HEK293 (cell line): ENCODE data around the gene MON2.

ENCODE experiments used
- GFI1B ChIP-seq: fragments of 450-650 bp; formaldehyde crosslinking; IDR thresholded peaks from 2 replicates; pipeline ENCODE4 v1.5.1; 2016; ENCODE audit warnings: missing biosample characterization, missing genetic modification characterization
- GLIS1 ChIP-seq: fragments of 450-650 bp; formaldehyde crosslinking; IDR thresholded peaks from 2 replicates; pipeline ENCODE4 v1.5.1; 2016; ENCODE audit warnings: missing biosample characterization, missing genetic modification characterization
- GLIS2 ChIP-seq: fragments of 450-650 bp; formaldehyde crosslinking; IDR thresholded peaks from 2 replicates; pipeline ENCODE4 v1.5.1; 2016; ENCODE audit warnings: missing biosample characterization, missing genetic modification characterization
- HOXD13 ChIP-seq: sonication (generic); formaldehyde crosslinking; IDR thresholded peaks from 2 replicates; pipeline ENCODE4 v1.8.0; 2022; ENCODE audit warnings: missing genetic modification reagents, borderline replicate concordance
- IKZF3 ChIP-seq: fragments of 450-650 bp; IDR thresholded peaks from 2 replicates; pipeline ENCODE4 v1.5.0; 2018; ENCODE audit warnings: missing biosample characterization, mild to moderate bottlenecking, missing genetic modification characterization, moderate library complexity
- SP7 ChIP-seq: fragments of 450-650 bp; formaldehyde crosslinking; IDR thresholded peaks from 2 replicates; pipeline ENCODE4 v1.5.1; 2016; ENCODE audit warnings: missing biosample characterization, missing genetic modification characterization
- TCF7L2 ChIP-seq: IDR thresholded peaks from 2 replicates; pipeline ENCODE4 v1.6.1; 2011; ENCODE audit warnings: low read depth, mild to moderate bottlenecking, inconsistent platforms, low read length, moderate library complexity, borderline replicate concordance
- TRIM28 ChIP-seq: IDR thresholded peaks from 2 replicates; pipeline ENCODE4 v1.6.1; 2011; ENCODE audit warnings: low read length, control low read depth, borderline replicate concordance
- YY1 ChIP-seq: fragments of 450-650 bp; formaldehyde crosslinking; IDR thresholded peaks from 2 replicates; pipeline ENCODE4 v1.5.1; 2018; ENCODE audit warnings: missing biosample characterization, missing genetic modification characterization
- ZBTB1 ChIP-seq: fragments of 450-650 bp; formaldehyde crosslinking; IDR thresholded peaks from 2 replicates; pipeline ENCODE4 v1.5.1; 2016; ENCODE audit warnings: missing biosample characterization, missing genetic modification characterization
- ZBTB7A ChIP-seq: fragments of 450-650 bp; formaldehyde crosslinking; IDR thresholded peaks from 2 replicates; pipeline ENCODE4 v1.5.1; 2016; ENCODE audit warnings: low read depth, missing biosample characterization, missing genetic modification characterization
- ZBTB8A ChIP-seq: fragments of 450-650 bp; formaldehyde crosslinking; IDR thresholded peaks from 2 replicates; pipeline ENCODE4 v1.5.1; 2016; ENCODE audit warnings: missing biosample characterization, missing genetic modification characterization
- ZNF10 ChIP-seq: fragments of 450-650 bp; formaldehyde crosslinking; IDR thresholded peaks from 2 replicates; pipeline ENCODE4 v1.5.1; 2017; ENCODE audit warnings: missing biosample characterization, missing genetic modification characterization
- ZNF121 ChIP-seq: fragments of 450-650 bp; formaldehyde crosslinking; IDR thresholded peaks from 2 replicates; pipeline ENCODE4 v1.5.1; 2016; ENCODE audit warnings: missing biosample characterization, missing genetic modification characterization
- ZNF248 ChIP-seq: fragments of 450-650 bp; formaldehyde crosslinking; IDR thresholded peaks from 2 replicates; pipeline ENCODE4 v1.5.1; 2017; ENCODE audit warnings: missing biosample characterization, missing genetic modification characterization
- ZNF266 ChIP-seq: fragments of 450-650 bp; formaldehyde crosslinking; IDR thresholded peaks from 2 replicates; pipeline ENCODE4 v1.5.1; 2016; ENCODE audit warnings: missing biosample characterization, missing genetic modification characterization, low read depth
- ZNF311 ChIP-seq: fragments of 450-650 bp; formaldehyde crosslinking; IDR thresholded peaks from 2 replicates; pipeline ENCODE4 v1.5.1; 2017; ENCODE audit warnings: missing biosample characterization, missing genetic modification characterization, borderline replicate concordance
- ZNF341 ChIP-seq: fragments of 450-650 bp; formaldehyde crosslinking; IDR thresholded peaks from 2 replicates; pipeline ENCODE4; 2016; ENCODE audit warnings: low read depth, missing biosample characterization, missing genetic modification characterization
- ZNF350 ChIP-seq: fragments of 450-650 bp; formaldehyde crosslinking; IDR thresholded peaks from 2 replicates; pipeline ENCODE4 v1.5.0; 2017; ENCODE audit warnings: missing biosample characterization, mild to moderate bottlenecking, missing genetic modification characterization
- ZNF558 ChIP-seq: fragments of 450-650 bp; formaldehyde crosslinking; IDR thresholded peaks from 2 replicates; pipeline ENCODE4 v1.5.1; 2016; ENCODE audit warnings: missing biosample characterization, missing genetic modification characterization
- ZNF560 ChIP-seq: fragments of 450-650 bp; formaldehyde crosslinking; IDR thresholded peaks from 2 replicates; pipeline ENCODE4 v1.5.1; 2017; ENCODE audit warnings: missing biosample characterization, missing genetic modification characterization, borderline replicate concordance
- ZNF596 ChIP-seq: fragments of 450-650 bp; IDR thresholded peaks from 2 replicates; pipeline ENCODE4 v1.5.0; 2018; ENCODE audit warnings: missing biosample characterization, mild to moderate bottlenecking, missing genetic modification characterization, moderate library complexity
- ZNF629 ChIP-seq: fragments of 450-650 bp; formaldehyde crosslinking; IDR thresholded peaks from 2 replicates; pipeline ENCODE4 v1.5.1; 2017; ENCODE audit warnings: missing biosample characterization, missing genetic modification characterization
- ZNF658 ChIP-seq: fragments of 450-650 bp; formaldehyde crosslinking; IDR thresholded peaks from 2 replicates; pipeline ENCODE4; 2016; ENCODE audit warnings: missing biosample characterization, missing genetic modification characterization
- ZNF664 ChIP-seq: fragments of 450-650 bp; formaldehyde crosslinking; IDR thresholded peaks from 2 replicates; pipeline ENCODE4 v1.5.1; 2016; ENCODE audit warnings: missing biosample characterization, missing genetic modification characterization
- ZNF76 ChIP-seq: fragments of 450-650 bp; formaldehyde crosslinking; IDR thresholded peaks from 2 replicates; pipeline ENCODE4; 2016; ENCODE audit warnings: low read depth, missing biosample characterization, missing genetic modification characterization, borderline replicate concordance
- ZNF830 ChIP-seq: fragments of 450-650 bp; IDR thresholded peaks from 2 replicates; pipeline ENCODE4 v1.5.0; 2018; ENCODE audit warnings: missing biosample characterization, missing genetic modification characterization, low read depth, mild to moderate bottlenecking, moderate library complexity
- ZNF843 ChIP-seq: fragments of 450-650 bp; formaldehyde crosslinking; IDR thresholded peaks from 2 replicates; pipeline ENCODE4 v1.5.1; 2016; ENCODE audit warnings: missing biosample characterization, missing genetic modification characterization
- TF ChIP-seq, protein P1 (sequence below): fragments of 450-650 bp; formaldehyde crosslinking; IDR thresholded peaks from 2 replicates; pipeline ENCODE4 v1.5.1; 2017; ENCODE audit warnings: missing biosample characterization, mild to moderate bottlenecking, missing genetic modification characterization, moderate library complexity
- TF ChIP-seq, protein P2 (sequence below): fragments of 450-650 bp; formaldehyde crosslinking; IDR thresholded peaks from 2 replicates; pipeline ENCODE4 v1.5.1; 2016; ENCODE audit warnings: missing biosample characterization, missing genetic modification characterization
- TF ChIP-seq, protein P3 (sequence below): fragments of 450-650 bp; IDR thresholded peaks from 2 replicates; pipeline ENCODE4 v1.5.1; 2018; ENCODE audit warnings: missing biosample characterization, missing genetic modification characterization
- TF ChIP-seq, protein P4 (sequence below): fragments of 450-650 bp; formaldehyde crosslinking; IDR thresholded peaks from 2 replicates; pipeline ENCODE4 v1.5.1; 2016; ENCODE audit warnings: missing biosample characterization, missing genetic modification characterization
- TF ChIP-seq, protein P5 (sequence below): fragments of 450-650 bp; formaldehyde crosslinking; IDR thresholded peaks from 2 replicates; pipeline ENCODE4 v1.5.1; 2016; ENCODE audit warnings: missing biosample characterization, missing genetic modification characterization

The MON2 gene

DNA sequence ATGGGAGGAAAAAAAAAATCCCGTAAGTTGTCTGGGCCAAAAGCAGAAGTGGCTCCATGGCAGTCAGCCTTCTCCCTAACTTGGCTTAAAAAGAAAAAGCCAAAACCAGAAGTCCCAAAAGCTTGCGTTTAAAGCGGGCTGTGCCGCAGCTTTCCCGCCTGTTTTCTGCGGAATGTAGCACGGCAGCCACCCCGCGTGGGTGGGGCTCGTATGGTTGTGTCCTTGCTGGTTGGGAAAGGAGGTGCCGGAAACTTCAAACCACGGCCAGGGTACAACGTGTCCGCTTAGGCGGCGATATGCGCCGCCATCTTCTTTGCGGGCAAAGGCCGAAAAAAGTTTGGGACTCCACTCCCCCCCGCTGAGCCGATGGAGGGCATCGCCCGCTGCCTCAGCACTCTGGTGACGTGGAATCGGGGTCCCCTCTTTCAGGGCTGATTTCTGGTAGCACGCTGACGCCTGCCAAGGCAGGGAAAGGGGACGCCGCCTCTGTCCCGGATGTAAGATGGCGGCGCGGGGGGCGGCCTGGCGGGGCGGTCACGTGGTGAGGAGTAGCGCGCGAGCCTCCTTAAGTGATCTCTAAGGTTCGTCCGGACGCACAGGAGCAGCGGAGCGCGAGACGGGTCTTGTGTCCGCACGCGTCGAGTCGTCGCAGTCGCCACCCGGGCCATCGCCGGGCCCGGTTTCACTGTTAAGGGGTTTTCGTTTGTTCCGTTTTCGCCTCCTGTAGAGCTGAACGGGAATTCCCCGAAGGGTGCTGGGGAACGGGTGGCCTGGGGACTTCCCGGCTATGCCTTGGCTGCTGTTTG, 135.8 kb downstream of the MON2 start (continued):
- no peak for TF ChIP-seq ZNF311 (tag by site-specific recombination)
- peak; percentile 18; the same call in 1 of the 2 replicates for TF ChIP-seq ZNF664 (tag by site-specific recombination)
- no peak for TF ChIP-seq ZNF350
- TF ChIP-seq TRIM28, result no peak
- peak; percentile 97 for TF ChIP-seq GLIS2 (tag by site-specific recombination)
- TF ChIP-seq GFI1B (tag by site-specific recombination), result no peak
- TF ChIP-seq, protein P1, sequence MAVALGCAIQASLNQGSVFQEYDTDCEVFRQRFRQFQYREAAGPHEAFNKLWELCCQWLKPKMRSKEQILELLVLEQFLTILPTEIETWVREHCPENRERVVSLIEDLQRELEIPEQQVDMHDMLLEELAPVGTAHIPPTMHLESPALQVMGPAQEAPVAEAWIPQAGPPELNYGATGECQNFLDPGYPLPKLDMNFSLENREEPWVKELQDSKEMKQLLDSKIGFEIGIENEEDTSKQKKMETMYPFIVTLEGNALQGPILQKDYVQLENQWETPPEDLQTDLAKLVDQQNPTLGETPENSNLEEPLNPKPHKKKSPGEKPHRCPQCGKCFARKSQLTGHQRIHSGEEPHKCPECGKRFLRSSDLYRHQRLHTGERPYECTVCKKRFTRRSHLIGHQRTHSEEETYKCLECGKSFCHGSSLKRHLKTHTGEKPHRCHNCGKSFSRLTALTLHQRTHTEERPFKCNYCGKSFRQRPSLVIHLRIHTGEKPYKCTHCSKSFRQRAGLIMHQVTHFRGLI (tag by site-specific recombination), result peak; percentile 53
- TF ChIP-seq, protein P2, sequence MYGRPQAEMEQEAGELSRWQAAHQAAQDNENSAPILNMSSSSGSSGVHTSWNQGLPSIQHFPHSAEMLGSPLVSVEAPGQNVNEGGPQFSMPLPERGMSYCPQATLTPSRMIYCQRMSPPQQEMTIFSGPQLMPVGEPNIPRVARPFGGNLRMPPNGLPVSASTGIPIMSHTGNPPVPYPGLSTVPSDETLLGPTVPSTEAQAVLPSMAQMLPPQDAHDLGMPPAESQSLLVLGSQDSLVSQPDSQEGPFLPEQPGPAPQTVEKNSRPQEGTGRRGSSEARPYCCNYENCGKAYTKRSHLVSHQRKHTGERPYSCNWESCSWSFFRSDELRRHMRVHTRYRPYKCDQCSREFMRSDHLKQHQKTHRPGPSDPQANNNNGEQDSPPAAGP (tag by site-specific recombination), result peak; percentile 79
- TF ChIP-seq, protein P3, sequence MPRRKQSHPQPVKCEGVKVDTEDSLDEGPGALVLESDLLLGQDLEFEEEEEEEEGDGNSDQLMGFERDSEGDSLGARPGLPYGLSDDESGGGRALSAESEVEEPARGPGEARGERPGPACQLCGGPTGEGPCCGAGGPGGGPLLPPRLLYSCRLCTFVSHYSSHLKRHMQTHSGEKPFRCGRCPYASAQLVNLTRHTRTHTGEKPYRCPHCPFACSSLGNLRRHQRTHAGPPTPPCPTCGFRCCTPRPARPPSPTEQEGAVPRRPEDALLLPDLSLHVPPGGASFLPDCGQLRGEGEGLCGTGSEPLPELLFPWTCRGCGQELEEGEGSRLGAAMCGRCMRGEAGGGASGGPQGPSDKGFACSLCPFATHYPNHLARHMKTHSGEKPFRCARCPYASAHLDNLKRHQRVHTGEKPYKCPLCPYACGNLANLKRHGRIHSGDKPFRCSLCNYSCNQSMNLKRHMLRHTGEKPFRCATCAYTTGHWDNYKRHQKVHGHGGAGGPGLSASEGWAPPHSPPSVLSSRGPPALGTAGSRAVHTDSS (tag by site-specific recombination), result 0 out of 2 replicates have a peak, but pooled peaks have one; percentile 4
- peak; percentile 80 for TF ChIP-seq ZNF76 (tag by site-specific recombination)
- TF ChIP-seq ZBTB1 (tag by site-specific recombination), result peak; percentile 15; the same call in 1 of the 2 replicates
- peak; percentile 61 for TF ChIP-seq GLIS1
- TF ChIP-seq ZNF558, result no peak; the same call in 1 of the 2 replicates
- TF ChIP-seq ZNF843 (tag by site-specific recombination), result peak; percentile 65; the same call in 1 of the 2 replicates
- no peak for TF ChIP-seq ZNF658
- TF ChIP-seq ZNF596 (tag by site-specific recombination), result no peak
- peak; percentile 85 for TF ChIP-seq SP7 (tag by site-specific recombination)
- no peak for TF ChIP-seq ZNF248 (tag by site-specific recombination)
- TF ChIP-seq, protein P4, sequence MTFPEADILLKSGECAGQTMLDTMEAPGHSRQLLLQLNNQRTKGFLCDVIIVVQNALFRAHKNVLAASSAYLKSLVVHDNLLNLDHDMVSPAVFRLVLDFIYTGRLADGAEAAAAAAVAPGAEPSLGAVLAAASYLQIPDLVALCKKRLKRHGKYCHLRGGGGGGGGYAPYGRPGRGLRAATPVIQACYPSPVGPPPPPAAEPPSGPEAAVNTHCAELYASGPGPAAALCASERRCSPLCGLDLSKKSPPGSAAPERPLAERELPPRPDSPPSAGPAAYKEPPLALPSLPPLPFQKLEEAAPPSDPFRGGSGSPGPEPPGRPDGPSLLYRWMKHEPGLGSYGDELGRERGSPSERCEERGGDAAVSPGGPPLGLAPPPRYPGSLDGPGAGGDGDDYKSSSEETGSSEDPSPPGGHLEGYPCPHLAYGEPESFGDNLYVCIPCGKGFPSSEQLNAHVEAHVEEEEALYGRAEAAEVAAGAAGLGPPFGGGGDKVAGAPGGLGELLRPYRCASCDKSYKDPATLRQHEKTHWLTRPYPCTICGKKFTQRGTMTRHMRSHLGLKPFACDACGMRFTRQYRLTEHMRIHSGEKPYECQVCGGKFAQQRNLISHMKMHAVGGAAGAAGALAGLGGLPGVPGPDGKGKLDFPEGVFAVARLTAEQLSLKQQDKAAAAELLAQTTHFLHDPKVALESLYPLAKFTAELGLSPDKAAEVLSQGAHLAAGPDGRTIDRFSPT, result peak; percentile 98
- peak; percentile 51; the same call in 1 of the 2 replicates for TF ChIP-seq ZNF10
- peak; percentile 98 for TF ChIP-seq YY1 (tag by site-specific recombination)
- TF ChIP-seq ZNF341, result peak; percentile 69
- TF ChIP-seq ZBTB8A (tag by site-specific recombination), result peak; percentile 97
- no peak for TF ChIP-seq ZNF560
- TF ChIP-seq ZNF629, result peak; percentile 97
- TF ChIP-seq ZNF830 (tag by site-specific recombination), result no peak
- no peak for TF ChIP-seq ZNF266 (tag by site-specific recombination)
- TF ChIP-seq IKZF3 (tag by site-specific recombination), result 0 out of 2 replicates have a peak, but pooled peaks have one; percentile 20
- TF ChIP-seq, protein P5, sequence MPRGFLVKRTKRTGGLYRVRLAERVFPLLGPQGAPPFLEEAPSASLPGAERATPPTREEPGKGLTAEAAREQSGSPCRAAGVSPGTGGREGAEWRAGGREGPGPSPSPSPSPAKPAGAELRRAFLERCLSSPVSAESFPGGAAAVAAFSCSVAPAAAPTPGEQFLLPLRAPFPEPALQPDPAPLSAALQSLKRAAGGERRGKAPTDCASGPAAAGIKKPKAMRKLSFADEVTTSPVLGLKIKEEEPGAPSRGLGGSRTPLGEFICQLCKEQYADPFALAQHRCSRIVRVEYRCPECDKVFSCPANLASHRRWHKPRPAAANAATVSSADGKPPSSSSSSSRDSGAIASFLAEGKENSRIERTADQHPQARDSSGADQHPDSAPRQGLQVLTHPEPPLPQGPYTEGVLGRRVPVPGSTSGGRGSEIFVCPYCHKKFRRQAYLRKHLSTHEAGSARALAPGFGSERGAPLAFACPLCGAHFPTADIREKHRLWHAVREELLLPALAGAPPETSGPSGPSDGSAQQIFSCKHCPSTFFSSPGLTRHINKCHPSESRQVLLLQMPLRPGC, result peak; percentile 68; the same call in 1 of the 2 replicates
- TF ChIP-seq ZNF121 (tag by site-specific recombination), result peak; percentile 73; the same call in 1 of the 2 replicates
- 0 out of 2 replicates have a peak, but pooled peaks have one; percentile 36 for TF ChIP-seq ZBTB7A (tag by site-specific recombination)
- TF ChIP-seq TCF7L2, result no peak; the same call in 1 of the 2 replicates
- TF ChIP-seq HOXD13, result no peak
